GM19025 (cell line): ENCODE measurements around the gene NYAP2.

Experiments
- ATAC-seq: cut with Tn5 transposase; IDR thresholded peaks from one replicate; pipeline ENCODE4 v1.9.1; 2021; ENCODE audit warnings: mild to moderate bottlenecking, low read depth, moderate library complexity; ENCODE audit not compliant: unreplicated experiment

NYAP2 gene

GRCh38 chr2:225536036-225536435 is 136.5 kb downstream of the NYAP2 start:
- no peak for ATAC-seq

- ATAC-seq: no peak
Measured at GRCh38 chr2:225543626-225544025, 144.1 kb downstream of the NYAP2 start.

GRCh38 chr2:225556461-225556860 is 157.0 kb downstream of the NYAP2 start:
- ATAC-seq: no peak

- no peak for ATAC-seq
Measured at GRCh38 chr2:225558399-225559071, 159.0 kb downstream of the NYAP2 start.

GRCh38 chr2:225559072-225559415 is 159.5 kb downstream of the NYAP2 start:
- no peak for ATAC-seq

GRCh38 chr2:225566798-225567197 is 167.3 kb downstream of the NYAP2 start:
- no peak for ATAC-seq

GRCh38 chr2:225569995-225570394 is 170.5 kb downstream of the NYAP2 start:
- no peak for ATAC-seq

- no peak for ATAC-seq
Measured at GRCh38 chr2:225573603-225574002, 174.1 kb downstream of the NYAP2 start.

GRCh38 chr2:225574582-225575138 is 175.2 kb downstream of the NYAP2 start:
- ATAC-seq: no peak

GRCh38 chr2:225581135-225581534 is 181.6 kb downstream of the NYAP2 start:
- ATAC-seq: no peak

- no peak for ATAC-seq
Measured at GRCh38 chr2:225581906-225582305, 182.4 kb downstream of the NYAP2 start.

GRCh38 chr2:225582355-225583116 is 183.0 kb downstream of the NYAP2 start:
- ATAC-seq: no peak

- ATAC-seq: no peak
Measured at GRCh38 chr2:225584796-225585195, 185.3 kb downstream of the NYAP2 start.

GRCh38 chr2:225590932-225591331 is 191.4 kb downstream of the NYAP2 start:
- ATAC-seq: no peak

- ATAC-seq: no peak
Measured at GRCh38 chr2:225597911-225598310, 198.4 kb downstream of the NYAP2 start.

- no peak for ATAC-seq
Measured at GRCh38 chr2:225598426-225598825, 198.9 kb downstream of the NYAP2 start.

GRCh38 chr2:225598897-225599296 is 199.4 kb downstream of the NYAP2 start:
- ATAC-seq: no peak

- ATAC-seq: no peak
Measured at GRCh38 chr2:225599856-225600255, 200.3 kb downstream of the NYAP2 start.

GRCh38 chr2:225600444-225600843 is 200.9 kb downstream of the NYAP2 start:
- no peak for ATAC-seq

- ATAC-seq: no peak
Measured at GRCh38 chr2:225600865-225601264, 201.4 kb downstream of the NYAP2 start.

- no peak for ATAC-seq
Measured at GRCh38 chr2:225602205-225602604, 202.7 kb downstream of the NYAP2 start.

GRCh38 chr2:225608136-225608535 is 208.6 kb downstream of the NYAP2 start:
- ATAC-seq: no peak
